Measurements from ENCODE around the gene ANAPC10.

Gene ANAPC10

DNA sequence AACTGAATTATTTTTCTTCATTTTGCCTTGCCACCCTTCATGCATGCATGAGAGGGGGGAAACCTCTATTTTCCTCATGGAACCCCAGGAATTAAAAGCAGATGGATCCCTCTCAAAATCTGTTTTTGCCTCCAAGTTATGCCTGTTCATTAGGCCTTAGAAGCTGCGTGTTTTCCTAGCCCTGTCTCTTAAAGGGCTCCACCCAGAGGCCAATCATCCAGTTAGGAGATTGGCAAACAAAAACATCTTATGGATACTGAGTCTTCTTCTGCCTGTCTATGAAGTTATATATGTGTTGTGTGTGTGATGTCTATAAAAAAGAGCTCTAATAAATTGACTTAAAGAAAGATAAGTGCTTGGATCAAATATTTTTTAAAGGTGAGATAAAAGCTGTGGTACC, 142.9 kb downstream of the ANAPC10 start:
- TF ChIP-seq, protein P1, sequence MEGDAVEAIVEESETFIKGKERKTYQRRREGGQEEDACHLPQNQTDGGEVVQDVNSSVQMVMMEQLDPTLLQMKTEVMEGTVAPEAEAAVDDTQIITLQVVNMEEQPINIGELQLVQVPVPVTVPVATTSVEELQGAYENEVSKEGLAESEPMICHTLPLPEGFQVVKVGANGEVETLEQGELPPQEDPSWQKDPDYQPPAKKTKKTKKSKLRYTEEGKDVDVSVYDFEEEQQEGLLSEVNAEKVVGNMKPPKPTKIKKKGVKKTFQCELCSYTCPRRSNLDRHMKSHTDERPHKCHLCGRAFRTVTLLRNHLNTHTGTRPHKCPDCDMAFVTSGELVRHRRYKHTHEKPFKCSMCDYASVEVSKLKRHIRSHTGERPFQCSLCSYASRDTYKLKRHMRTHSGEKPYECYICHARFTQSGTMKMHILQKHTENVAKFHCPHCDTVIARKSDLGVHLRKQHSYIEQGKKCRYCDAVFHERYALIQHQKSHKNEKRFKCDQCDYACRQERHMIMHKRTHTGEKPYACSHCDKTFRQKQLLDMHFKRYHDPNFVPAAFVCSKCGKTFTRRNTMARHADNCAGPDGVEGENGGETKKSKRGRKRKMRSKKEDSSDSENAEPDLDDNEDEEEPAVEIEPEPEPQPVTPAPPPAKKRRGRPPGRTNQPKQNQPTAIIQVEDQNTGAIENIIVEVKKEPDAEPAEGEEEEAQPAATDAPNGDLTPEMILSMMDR (conservative IDR thresholded peaks at IDR 0.05; ENCODE audit: low read length): no peak

DNA sequence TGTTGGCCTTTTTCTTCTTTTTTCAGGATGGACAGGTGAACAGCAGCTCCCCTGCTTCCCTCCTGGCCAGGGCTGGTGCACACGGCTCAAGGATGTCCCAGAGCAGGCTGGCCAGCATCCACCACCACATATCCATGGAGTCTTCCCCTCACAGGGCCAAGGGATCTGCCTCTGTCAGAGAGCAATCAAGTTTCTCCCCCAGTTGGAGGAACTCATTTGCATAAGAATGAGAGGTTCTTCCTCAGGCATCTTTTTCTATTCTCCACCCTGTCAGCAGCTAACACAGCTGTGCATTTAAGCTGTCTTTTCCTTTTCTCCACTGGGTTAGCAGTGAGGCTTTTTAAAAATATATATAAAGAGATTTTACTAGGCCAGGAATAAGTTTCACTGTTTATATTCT, 143.8 kb downstream of the ANAPC10 start:
- no peak overlapping the region for H3K4me3 ChIP-seq (ENCODE audit: low read length)
- TF ChIP-seq, protein P1 (conservative IDR thresholded peaks at IDR 0.05; ENCODE audit: low read length): no peak
- no peak for DNase-seq (ENCODE audit: low read depth)

More for the DNA sequence above, 142.9 kb downstream of the ANAPC10 start:
- no peak overlapping the region for H3K4me3 ChIP-seq (ENCODE audit: low read length)
- no peak for DNase-seq (ENCODE audit: low read depth)

DNA sequence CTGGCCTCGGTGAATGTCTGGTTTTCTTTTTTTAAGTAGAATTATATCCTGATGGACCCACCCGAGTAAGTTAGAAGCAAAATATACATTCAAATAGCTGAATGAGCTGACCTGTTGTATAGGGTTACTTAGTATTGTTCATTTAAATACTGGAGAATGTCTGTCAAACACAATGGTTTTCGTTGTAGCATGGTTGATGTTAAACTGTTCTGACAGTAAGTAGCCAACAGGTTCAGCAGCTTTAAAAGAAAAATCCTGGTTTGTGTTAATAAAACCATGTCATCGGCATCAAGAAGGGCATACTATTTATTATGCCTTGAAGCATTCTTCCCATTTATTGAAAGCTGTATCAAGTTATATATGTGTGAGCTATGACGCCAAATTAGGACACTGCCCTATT, 149.6 kb downstream of the ANAPC10 start:
- DNase-seq (ENCODE audit: low read depth): no peak
- TF ChIP-seq, protein P1 (conservative IDR thresholded peaks at IDR 0.05; ENCODE audit: low read length): no peak
- H3K4me3 ChIP-seq (ENCODE audit: low read length): no peak overlapping the region

DNA sequence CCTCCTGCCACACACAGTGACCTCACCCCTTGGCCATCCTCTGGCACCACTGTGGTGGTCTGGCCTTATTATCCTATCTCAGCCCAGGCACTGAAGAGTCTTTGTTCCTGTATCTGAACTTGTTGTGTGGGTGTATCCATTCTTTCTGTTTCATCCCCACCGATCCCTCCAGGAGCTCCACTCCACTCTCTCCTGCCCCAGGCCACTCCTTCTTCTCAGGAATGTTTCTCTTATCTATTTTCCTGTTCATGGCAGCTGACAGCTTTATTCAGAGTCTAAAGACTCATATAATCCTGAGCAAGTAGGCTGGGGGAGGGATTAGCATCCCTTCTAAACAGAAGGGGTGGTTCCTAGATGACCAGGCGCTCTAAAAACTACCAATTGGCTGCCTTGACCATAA, 150.0 kb downstream of the ANAPC10 start:
- TF ChIP-seq, protein P1 (conservative IDR thresholded peaks at IDR 0.05; ENCODE audit: low read length): no peak
- no peak for DNase-seq (ENCODE audit: low read depth)
- H3K4me3 ChIP-seq (ENCODE audit: low read length): no peak overlapping the region

All from AG10803 (cell line).